GM19239 (cell line): ENCODE results near the gene PRKG2.

Source experiments
- DNase-seq: peaks from one replicate; pipeline ENCODE4 v3.0.0; 2011; ENCODE audit warnings: low spot score; ENCODE audit not compliant: insufficient read length
- FAIRE-seq: peaks from 2 replicates; lab custom pipeline; 2011; peaks lifted over from hg19 to GRCh38; lab: Jason Lieb, UNC

The PRKG2 gene

GRCh38 chr4:81052119-81053068 is 162.6 kb downstream of the PRKG2 start:
- FAIRE-seq: peak; percentile 90
- DNase-seq: no peak

GRCh38 chr4:81049907-81050306 is 165.1 kb downstream of the PRKG2 start:
- FAIRE-seq: peak; percentile 31

GRCh38 chr4:81049330-81049729 is 165.7 kb downstream of the PRKG2 start:
- FAIRE-seq: no peak
- DNase-seq: no peak

More at GRCh38 chr4:81049907-81050306, 165.1 kb downstream of the PRKG2 start:
- no peak for DNase-seq

GRCh38 chr4:81042578-81043365 is 172.2 kb downstream of the PRKG2 start:
- DNase-seq (no peak), FAIRE-seq (no peak)

- FAIRE-seq (no peak), DNase-seq (no peak)
These were observed 174.9 kb downstream of the PRKG2 start for GRCh38 chr4:81040012-81040659.

DNA sequence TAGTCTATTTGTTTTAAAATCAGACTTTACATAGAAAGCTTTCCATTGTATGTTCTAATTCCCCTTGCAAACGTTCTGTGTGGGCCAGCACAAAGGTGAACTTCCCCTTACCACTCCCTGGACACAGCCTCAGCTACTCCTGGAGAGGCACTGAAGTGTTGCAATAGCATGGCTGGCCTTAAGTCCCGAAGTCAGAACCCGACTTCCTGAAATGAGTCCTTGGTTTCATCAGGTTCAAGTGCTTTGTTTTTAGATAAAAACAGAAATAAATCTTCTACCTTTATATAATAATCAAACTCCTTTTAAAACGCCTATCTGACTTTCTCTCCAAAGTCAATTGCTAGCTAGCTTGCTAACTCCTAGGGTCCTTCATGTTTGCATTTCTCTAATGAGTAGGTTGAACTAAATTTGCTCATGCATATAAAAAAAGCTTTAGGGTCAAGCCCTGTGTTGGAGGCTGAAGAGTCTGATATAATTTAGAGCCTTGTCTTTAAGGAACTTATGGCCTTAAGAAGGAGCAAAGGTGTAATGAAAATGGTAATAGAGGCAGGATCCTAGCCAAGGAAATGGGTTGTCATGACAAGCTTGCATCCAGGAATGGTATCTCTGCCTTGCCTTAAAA is 175.6 kb downstream of the PRKG2 start:
- DNase-seq (no peak), FAIRE-seq (peak; percentile 64)

DNA sequence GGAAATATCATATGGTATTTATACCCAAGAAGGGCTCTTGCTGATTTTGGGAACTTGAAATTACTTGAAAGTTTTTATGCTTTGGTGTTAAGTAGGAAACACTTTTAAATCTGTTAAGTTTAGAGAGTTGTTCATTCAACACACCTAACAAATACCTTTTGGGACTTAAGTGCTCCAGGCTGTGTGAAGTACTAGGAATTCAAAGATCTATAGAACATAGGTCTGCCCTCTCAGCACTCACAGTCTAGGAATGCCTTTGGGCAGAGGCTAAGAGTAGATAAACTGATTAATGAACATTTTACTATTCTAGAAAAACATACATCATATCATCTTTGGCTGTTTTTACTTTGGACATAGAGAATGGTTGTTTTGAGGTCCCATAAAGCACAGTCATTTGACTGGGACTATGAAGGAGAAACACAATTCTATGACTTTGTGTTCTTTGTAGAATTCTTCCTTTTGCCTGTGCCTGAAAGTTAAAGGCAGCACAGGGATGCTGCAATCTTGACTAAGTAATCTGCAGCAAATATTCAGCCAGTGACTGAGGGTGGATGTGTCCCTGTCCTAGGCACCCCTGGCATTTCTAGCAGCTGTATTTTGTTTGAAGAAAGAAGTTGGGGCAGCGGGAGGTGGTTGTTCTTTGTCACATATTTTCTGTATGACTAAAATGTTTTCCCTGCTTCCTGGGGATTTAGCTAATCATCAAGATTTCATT is 176.2 kb downstream of the PRKG2 start:
- DNase-seq (no peak), FAIRE-seq (no peak)
